GM21529 (cell line): ENCODE measurements around the gene ENTR1.

Experiments
- ATAC-seq: cut with Tn5 transposase; IDR thresholded peaks from one replicate; pipeline ENCODE4 v1.9.1; 2021; ENCODE audit not compliant: unreplicated experiment

The ENTR1 gene

DNA sequence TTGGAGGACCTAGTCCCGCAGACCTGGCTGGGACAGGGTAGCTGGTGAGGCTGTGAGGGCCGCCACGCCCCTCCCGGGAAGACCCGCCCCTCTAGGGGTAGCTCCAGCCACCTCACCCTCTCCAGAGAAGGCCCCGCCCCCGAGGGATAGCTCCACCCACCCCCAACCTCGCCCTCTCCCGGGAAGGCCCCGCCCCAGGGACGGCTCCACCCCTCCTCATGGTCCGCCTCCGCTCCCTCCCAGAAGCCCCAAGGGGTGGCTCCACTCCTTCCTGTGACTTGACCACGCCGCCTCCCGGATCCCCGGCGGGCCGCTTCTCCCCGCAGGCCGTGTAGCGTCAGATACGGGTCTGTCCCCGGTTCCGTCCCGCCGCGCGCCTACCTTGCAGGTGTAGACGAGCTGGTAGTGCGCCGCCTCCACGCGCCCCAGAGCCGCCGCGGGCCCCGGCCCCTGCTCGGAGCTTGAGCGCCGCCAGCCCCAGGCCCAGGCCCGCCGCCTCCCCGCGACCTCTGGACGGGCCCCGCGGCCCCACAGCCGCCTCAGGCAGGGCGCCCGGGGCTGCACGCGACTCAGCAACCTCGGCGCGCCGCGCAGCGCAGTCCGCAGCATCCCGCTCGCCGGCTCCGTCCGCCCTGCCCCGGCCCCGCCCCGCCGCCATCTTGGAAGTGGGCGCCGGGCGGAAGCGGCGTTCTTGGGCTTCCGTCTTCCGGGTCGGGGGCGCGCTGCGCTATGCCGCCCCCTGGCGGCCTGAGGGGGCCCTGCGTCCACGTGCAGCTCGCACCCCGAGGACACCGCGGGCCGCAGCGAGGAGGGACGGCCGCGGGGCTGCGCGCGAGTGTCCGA, 47.1 kb downstream of the ENTR1 start, which contains the start of gene DNLZ:
DNLZ (minus strand) TSS at position 639 of the 843 bp plus-strand sequence; CDS start at position 609, 30 bp downstream.
- ATAC-seq = peak; percentile 83

DNA sequence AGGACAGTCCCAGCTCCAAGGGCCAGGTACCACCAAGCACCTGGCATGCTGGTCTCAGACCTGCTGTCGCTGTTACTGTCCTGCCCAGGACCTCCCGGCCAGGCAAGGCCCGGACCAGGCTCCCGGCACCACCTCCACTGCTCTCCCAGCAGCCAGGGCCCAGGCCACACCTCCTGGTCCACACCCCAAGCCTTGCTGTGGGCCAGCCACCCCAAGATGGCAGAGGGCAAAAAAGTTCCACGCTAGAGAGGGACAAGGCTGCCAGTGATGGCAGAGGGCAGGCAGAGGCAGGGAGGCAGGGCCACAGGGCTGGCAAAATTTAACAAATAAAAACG, 48.0 kb downstream of the ENTR1 start:
- no peak for ATAC-seq

DNA sequence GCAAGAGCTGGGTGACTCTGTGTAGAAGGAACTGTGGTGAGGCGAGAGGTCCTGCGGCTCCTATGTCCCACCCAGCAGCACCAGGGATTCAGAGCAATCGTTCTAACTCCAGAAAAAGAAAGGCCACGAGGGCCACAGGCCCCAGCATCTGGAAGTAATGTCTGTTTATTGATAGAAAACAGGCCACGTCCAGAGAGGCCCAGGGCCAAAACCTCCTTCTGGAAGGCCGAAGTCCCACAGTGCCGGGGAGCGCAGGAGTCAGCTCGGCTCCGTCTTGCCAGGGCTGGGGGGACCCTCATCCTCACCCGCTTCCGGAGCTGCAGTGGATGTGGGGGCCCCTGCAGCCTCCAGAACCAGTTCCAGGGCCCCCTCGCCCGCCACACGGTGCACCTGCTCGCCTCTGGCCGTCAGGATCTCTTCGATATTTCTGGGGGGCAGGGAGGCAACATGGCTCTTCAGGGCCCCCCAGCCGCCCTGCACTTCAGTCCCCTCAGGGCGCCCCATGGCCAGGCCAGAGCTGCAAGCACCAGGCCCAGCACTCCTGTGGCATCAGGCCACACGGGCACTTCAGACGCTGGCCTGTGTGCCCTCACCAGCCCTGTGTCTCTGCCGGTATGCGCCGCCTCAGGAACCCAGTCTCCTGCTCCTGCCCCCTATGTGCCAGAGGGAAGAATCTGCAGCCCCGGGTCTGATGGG, 48.5 kb downstream of the ENTR1 start:
- no peak for ATAC-seq

DNA sequence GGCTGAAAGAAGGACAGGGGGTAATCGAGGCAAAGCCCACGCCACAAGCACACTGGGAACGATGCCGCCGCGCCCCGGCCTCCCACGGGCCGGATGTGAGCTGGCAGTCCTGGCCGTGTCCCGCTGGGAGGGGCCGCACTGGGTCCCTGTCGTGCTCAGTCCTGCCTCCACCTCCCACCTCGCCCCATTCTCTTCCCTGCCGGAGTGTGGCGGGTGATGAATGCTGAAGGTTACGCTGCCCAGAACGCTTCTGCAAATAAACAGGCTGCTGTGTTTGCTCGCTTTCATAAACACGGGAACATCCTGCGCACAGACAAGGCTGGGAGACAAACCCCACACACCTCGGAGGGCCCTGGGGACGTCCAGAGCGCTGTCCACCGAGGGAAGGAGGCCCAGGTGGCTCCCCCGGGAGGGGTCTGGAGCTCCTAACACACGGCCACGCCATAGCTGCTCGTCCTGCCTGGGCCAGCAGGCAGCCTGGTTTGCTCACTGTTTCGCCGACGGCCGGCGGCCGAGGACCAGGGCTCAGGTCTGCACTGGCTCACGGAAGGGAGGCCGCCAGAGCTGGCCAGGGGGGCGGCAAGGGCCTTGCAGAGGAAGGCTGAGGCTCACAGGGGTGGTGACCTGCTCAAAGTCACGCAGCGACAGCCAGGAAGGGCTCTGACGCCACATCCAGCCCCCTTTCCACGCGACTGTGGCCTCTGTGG, 49.2 kb downstream of the ENTR1 start:
- no peak for ATAC-seq

DNA sequence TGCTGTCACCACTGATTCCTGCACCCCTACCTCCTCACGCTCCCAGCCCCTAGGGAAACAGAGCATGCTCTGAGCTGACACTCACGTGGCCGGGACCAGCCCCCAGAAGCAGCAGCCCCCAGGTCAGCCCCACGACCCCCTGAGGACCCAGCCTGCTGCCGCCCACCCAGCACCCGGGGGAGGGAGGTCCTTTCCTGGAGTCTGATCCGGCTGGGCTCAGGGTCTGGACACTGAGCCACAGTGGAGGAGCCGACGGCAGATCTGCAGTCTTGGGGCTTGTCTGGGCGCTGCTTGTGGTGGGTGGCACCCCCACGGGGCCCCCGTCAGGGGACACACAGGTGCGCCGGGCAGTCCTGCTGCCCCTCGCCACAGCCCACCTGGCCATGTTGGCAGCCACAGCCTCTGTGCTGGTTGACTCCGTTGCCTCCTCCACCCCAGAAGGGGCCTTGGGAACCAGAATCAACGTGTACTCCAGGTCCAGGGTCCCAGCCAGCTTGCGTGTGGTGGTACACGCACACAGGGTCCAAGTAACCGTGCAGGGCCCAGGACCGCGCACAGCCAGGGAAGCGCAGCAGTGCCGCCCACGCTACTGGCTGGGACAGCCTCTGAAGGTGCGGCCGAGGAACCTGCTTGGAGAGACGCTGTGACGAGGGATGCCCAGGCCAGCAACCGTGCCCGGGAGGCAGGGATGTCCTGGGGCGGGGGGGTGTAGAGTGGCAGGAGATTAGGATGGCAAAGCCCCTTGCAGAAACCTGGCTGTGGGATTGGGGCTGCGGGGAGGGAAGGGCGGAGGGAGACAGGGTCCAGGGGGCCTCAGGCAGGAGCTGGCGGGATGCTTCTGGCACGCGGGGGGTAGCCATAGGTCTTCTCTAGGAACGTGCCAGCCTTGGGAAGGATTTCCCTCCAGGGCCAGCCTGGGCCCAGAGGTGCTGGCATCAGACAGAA, 50.4 kb downstream of the ENTR1 start:
- ATAC-seq = no peak

DNA sequence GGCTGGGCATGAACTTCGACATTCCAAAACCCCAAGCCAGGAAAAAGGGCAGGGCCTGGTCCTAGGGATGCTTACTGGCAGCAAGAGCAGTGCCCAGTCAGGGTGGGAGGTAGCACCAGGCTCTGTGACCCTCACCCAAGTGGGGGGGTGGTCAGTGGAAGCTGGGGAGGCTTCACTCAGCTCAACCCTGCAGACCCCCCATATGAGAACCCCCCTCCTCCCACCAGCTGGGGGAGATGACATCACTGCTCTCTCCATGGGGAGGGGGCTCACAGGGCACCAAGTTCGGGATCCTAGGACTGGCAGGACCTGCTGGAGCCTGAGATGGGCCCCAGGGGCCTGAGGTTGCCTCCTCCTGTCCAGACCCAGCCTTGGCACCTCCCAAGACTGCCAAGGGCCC, 51.5 kb downstream of the ENTR1 start:
- ATAC-seq = no peak

DNA sequence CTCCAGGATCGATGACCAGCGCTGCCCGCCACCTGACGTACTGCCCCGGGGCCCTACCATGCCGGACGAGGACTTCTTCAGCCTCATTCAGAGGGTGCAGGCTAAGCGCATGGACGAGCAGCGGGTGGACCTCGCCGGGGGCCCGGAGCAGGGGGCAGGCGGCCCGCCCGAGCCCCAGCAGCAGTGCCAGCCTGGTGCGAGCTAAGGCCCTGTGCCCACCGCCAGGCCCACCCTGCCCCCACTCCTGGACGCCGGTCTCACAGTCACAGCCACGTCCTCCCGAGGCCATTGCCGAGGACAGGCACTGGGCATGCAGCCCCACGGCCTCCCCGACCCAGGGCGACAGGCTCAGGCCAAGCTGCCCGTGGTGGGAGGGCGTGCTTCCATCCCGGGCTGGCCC, 52.4 kb downstream of the ENTR1 start:
- ATAC-seq = no peak

DNA sequence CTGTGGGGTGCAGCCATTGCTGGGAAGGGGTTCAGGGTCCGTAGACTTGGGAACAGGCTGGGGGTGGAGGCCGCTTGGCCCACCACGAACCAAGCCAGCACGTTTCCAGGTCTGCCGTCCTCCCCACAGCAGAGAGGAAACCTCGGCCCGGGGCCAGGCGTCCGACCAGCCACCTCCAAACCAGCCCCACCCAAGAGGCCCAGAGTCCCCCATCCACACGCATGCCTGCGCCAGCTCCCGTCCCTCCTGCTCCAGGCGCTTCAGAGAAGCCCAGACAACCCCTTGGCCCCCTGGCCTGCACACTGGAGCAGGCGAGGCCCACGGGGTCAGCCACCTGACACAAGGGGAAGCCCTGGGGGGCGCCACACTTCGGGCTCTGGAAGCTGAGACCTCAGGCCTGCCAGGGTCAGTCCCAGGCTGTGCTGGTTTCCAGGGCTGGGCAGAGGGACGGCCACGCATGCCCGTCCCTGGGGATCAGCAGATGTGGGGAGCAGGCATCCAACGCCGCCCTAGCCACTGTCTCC, 53.1 kb downstream of the ENTR1 start:
- no peak for ATAC-seq

DNA sequence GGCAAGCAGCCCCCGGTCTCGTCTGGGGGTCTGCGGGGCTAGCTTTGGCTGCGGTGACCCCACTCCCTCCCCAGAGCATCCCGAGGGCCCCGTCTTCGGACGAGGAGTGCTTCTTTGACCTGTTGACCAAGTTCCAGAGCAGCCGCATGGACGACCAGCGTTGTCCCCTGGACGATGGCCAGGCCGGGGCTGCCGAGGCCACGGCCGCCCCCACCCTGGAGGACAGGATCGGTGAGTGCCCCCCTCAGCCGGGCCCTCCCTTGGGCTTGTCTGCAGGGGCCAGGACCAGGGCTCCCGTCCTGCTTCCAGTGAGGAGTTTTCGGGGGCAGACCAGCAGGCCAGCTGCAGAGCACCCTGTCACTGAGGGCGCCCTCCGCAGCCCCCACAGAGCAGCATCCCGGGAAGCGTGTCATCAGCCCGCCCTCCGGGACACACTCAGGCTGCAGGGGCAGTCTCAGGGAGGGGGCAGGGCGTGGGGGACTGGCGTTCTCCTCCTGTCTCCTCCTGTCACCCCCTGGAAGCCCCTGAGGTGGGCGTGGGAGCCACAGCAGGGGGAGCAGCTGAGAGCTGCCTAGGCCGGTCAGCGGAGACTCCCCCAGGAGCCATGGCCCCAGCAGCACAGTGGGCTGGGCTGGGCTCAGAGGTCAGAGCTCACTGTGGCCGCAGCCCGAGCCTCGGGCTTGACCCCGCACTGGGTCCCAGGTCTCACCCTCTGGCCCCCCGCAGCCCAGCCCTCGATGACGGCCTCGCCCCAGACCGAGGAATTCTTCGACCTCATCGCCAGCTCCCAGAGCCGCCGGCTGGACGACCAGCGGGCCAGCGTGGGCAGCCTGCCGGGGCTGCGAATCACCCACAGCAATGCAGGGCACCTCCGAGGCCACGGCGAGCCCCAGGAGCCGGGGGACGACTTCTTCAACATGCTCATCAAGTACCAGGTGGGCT, 54.5 kb downstream of the ENTR1 start:
- ATAC-seq = no peak

DNA sequence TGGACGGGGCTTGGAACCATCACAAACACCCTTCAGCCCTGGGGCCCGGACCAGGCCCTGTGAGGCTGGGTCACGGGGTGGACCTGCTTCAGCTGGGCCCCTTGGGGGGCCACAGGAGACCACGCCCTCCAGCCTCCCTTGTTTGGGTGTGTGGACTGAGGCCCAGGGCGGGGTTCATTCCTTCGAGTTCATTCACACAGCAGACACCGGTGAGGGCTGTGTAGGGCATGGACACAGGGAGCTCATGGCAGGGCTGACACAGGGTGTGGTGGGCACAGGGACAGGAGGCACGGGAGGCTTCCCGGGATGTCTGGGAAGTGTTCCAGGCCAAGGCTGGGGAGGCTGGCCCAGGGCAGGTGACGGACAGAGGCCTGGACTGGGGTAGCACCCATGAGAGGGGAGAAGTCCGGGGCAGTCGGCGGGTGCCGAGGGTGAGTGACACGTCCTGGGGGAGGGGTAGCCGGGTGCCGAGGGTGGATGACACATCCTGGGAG, 55.8 kb downstream of the ENTR1 start:
- no peak for ATAC-seq

DNA sequence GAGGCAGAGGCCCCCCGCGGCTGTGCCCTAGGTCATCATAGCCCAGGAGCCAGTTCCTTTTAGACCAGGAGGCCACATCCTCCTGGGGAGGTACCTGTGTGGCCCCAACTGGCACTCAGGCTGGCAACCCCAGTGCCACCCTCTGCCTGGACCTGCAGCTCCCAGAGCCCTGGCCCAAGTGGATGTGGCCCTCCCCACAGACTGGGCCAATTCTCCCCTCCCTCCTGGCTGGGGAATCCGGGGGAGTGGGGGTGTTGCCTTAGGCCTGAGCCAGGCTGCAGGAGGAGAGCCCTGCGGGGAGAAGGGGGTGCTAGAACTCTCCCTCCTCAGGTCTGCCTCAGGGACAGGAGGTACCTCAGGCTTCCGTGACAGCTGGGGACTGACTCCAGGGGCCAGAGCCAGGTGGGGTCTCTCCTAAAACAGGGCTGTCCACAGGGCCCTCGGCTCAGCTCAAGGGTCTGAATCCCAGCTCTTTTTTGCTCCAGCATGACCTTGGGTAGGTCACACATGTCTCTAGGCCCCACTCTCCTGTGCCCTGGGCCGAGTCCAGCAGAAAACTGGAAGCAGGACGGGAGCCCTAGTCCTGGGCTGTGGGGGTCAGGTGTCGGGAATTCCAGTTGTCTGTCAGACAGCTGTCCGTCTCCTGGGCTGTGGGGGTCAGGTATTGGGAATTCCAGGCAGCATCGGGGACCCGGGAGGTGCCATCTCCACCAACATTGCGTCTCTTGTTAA, 56.5 kb downstream of the ENTR1 start:
- ATAC-seq = no peak

DNA sequence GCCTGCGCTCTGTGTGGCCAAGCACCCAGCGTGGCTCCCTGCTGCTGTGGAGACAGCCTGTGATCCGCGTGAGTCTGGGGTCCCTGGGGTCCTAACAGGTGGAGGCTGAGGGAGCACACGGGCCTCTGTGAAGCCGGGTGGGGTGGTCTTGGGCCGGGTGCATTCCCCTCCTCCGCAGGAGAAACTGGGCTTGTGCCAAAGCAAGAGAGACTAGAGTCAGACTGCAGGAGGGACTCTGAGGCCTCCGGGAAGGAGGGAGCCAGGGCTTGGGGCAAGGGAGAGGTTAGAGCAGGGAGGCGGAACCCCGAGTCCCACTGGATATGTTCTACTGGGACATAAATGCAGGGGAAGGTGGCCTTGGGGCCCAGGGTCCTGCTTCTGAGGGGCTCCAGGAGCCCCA, 57.3 kb downstream of the ENTR1 start:
- no peak for ATAC-seq

DNA sequence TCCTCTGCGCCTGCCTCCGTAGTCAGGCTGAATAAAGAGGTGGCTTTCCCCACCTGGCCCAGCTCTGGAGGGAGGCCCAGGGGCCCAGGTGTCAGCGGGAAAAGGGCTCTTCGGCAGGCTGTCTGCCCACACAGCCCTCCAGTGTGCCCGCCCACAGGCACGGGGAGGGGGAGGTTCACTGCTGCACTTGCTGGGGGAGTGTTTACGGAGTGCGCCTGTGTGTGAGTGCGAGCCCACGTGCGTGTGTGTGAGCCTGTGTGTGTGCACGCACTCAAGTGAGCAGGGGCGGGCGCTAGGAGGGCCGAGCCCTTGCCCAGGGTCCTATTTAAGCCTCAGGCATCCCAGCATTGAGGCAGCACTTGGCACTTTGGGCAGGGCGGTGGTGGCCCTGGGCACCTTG, 57.7 kb downstream of the ENTR1 start:
- ATAC-seq = no peak
